ENCODE data around the gene CACNB2. TPM values are rescaled to one million over a fixed set of nuclear protein-coding genes. Genes with fewer than 3 reads are reported as not detected.

CACNB2 gene
- total RNA-seq, 4 donors from 2014 or later = 1.6 to 13.8 (median 5.0) TPM

DNA sequence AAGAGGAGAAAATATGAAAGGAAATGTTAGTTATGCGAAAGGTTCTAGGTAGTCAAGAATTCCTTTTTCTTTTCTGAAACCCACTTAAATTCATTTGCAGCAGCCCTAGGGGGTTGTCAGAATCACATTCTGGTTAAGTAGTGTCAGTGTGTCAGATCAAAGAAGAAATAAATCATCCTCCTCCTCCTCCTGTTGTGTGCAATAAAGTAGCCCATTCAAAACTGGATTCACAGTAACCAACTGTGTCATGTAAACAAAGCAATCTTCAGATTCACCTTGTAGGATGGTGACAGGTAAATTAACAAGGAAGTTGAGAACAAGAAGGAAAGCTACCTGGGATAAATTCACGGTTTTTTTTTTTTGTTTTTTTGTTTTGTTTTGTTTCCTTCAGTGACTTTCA is 383.6 kb downstream of the CACNB2 start:
- Histone ChIP-seq H3K4me3 (no peak overlapping the region), H3K36me3 (no peaks in the 10 kb centered on the region), H3K27ac (peak overlapping the region in 1 of 4 donors; percentile 68), H3K4me1 (peaks cover 0 to 4% (median 0%) of the 10 kb centered on the region in 4 donors), H3K9me3 (no peaks in the 10 kb centered on the region), H3K27me3 (no peaks in the 10 kb centered on the region)
- no peak for TF ChIP-seq POLR2A (IDR thresholded peaks at IDR 0.05)
- TF ChIP-seq, protein P1, sequence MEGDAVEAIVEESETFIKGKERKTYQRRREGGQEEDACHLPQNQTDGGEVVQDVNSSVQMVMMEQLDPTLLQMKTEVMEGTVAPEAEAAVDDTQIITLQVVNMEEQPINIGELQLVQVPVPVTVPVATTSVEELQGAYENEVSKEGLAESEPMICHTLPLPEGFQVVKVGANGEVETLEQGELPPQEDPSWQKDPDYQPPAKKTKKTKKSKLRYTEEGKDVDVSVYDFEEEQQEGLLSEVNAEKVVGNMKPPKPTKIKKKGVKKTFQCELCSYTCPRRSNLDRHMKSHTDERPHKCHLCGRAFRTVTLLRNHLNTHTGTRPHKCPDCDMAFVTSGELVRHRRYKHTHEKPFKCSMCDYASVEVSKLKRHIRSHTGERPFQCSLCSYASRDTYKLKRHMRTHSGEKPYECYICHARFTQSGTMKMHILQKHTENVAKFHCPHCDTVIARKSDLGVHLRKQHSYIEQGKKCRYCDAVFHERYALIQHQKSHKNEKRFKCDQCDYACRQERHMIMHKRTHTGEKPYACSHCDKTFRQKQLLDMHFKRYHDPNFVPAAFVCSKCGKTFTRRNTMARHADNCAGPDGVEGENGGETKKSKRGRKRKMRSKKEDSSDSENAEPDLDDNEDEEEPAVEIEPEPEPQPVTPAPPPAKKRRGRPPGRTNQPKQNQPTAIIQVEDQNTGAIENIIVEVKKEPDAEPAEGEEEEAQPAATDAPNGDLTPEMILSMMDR (IDR thresholded peaks at IDR 0.05) = no peak
- no peak for TF ChIP-seq EP300 (IDR thresholded peaks at IDR 0.05)
- 72 to 75% methylated on average over 2 of the region's 2 CpGs for WGBS, 2 donors
- no peak for DNase-seq (ENCODE audit: low spot score in 2 of 2)

DNA sequence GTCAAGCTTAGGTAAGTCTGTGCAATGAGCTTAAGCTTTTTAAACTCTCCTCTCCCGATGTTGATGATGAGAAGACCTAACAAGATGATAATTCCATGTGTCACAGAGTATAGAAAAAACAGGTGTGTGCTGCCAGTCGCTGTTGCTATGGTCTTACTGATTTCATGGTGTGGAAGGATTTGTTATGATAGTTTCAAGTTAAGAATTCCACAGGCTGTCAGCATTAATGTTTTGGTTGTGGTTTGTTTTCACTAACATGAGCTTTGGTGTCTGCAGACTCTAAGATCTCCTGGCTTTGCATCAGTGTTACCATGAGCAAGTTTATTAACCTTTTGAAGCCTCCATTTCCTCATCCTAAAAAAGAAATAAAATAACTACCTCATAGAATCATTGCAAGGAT is 387.5 kb downstream of the CACNB2 start:
- Histone ChIP-seq H3K27me3 (no peaks in the 10 kb centered on the region), H3K4me3 (no peak overlapping the region), H3K36me3 (peaks cover 0 to 14% (median 0%) of the 10 kb centered on the region in 3 donors), H3K4me1 (no peaks in the 10 kb centered on the region), H3K27ac (no peak overlapping the region), H3K9me3 (no peaks in the 10 kb centered on the region)
- WGBS, 2 donors = 57 to 75% methylated on average over 2 of the region's 2 CpGs
- DNase-seq (ENCODE audit: low spot score in 2 of 2) = no peak
- TF ChIP-seq POLR2A (IDR thresholded peaks at IDR 0.05) = no peak
- no peak for TF ChIP-seq EP300 (IDR thresholded peaks at IDR 0.05)
- TF ChIP-seq, protein P1 (IDR thresholded peaks at IDR 0.05) = no peak

DNA sequence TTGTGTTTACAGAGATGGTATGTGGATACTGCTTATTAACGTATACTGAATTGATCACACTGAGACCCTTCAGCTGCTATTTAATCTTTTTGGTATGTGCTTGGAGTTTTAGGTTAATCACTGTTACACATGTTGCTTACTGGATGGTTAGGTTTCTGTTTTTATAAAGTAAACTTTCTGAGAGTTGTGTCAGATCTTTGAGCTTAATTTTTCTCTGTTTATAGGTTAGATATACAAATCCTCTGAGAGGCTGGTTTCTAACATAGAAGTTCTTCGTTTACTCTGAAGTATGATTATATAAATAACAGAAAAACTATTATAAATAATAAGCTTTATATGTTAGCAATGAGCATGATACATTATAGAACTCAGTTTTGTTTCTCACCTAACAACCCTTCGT is 388.1 kb downstream of the CACNB2 start:
- TF ChIP-seq POLR2A (IDR thresholded peaks at IDR 0.05) (no peak), EP300 (IDR thresholded peaks at IDR 0.05) (no peak)
- TF ChIP-seq, protein P1 (IDR thresholded peaks at IDR 0.05) = no peak
- DNase-seq (ENCODE audit: low spot score in 2 of 2) = no peak
- no peaks in the 10 kb centered on the region for H3K9me3 ChIP-seq
- H3K4me1 ChIP-seq = no peaks in the 10 kb centered on the region
- H3K36me3 ChIP-seq = peaks cover 0 to 14% (median 0%) of the 10 kb centered on the region in 3 donors
- H3K27me3 ChIP-seq = no peaks in the 10 kb centered on the region
- WGBS, 2 donors = 72 to 77% methylated on average over 3 of the region's 3 CpGs
- H3K4me3 ChIP-seq = no peak overlapping the region
- H3K27ac ChIP-seq = no peak overlapping the region

DNA sequence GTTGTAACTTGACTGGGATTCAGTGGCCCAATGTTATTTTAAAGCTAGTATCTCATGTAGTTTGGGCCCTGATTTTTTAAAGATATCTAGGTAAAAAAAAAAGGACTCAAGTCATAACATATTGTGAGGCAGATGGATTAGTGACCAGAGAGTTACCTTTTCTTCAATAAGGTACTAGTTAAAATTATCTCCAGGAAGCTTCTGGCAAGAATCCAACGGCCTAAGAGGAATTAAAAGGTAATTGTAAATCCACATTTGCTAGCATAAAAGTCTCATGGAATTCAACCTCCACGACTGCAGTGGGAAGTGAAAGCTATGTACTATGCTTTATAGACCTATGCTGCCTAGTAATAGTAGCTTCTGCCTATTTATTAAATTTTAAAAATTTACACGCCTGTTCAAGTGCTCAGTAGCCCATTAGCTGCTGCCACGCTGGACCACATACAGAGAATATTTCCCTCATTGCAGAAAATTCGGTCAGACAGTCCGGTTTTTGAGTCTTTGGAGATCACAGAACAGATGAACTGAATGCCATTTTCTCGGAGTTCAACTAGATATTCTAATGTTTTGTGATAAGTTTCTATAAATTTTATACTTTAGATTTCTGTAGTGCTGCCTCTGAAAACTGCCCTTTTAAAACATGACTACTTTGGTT is 392.8 kb downstream of the CACNB2 start:
- Histone ChIP-seq H3K4me3 (no peak overlapping the region), H3K27me3 (no peaks in the 10 kb centered on the region), H3K4me1 (no peaks in the 10 kb centered on the region), H3K9me3 (no peaks in the 10 kb centered on the region), H3K36me3 (peaks cover 0 to 44% (median 0%) of the 10 kb centered on the region in 3 donors), H3K27ac (no peak overlapping the region)
- WGBS, 2 donors = 83 to 84% methylated on average over 7 of the region's 7 CpGs
- DNase-seq (ENCODE audit: low spot score in 2 of 2) = no peak
- no peak for TF ChIP-seq EP300 (IDR thresholded peaks at IDR 0.05)
- TF ChIP-seq, protein P1 (IDR thresholded peaks at IDR 0.05) = no peak
- TF ChIP-seq POLR2A (IDR thresholded peaks at IDR 0.05) = no peak

DNA sequence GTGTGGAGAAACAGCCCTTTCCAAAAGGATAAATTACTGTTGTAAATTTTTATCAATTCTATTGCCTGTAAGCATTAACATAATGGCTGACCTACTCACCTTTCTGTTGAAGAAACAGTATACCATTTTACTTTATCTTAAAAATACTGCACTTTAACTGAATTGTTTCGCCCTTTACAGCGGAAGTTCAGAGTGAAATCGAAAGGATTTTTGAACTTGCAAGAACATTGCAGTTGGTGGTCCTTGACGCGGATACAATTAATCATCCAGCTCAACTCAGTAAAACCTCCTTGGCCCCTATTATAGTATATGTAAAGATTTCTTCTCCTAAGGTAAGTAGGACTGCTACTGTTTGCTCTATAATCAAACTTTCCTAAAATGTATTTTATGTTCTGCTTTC is 393.7 kb downstream of the CACNB2 start:
- Histone ChIP-seq H3K4me1 (no peaks in the 10 kb centered on the region), H3K27ac (no peak overlapping the region), H3K36me3 (peaks cover 0 to 53% (median 0%) of the 10 kb centered on the region in 3 donors), H3K4me3 (no peak overlapping the region), H3K9me3 (no peaks in the 10 kb centered on the region), H3K27me3 (no peaks in the 10 kb centered on the region)
- TF ChIP-seq, protein P1 (IDR thresholded peaks at IDR 0.05) = no peak
- TF ChIP-seq EP300 (IDR thresholded peaks at IDR 0.05) (no peak), POLR2A (IDR thresholded peaks at IDR 0.05) (no peak)
- DNase-seq (ENCODE audit: low spot score in 2 of 2) = no peak
- WGBS, 2 donors = 76% methylated on average over 5 of the region's 5 CpGs

Data from tibial nerve (tissue), 4 donors.